HG03571 (cell line): ENCODE measurements around the gene AMBRA1.

Experiments used
- ATAC-seq: cut with Tn5 transposase; IDR thresholded peaks from one replicate; pipeline ENCODE4 v1.9.1; 2021; ENCODE audit not compliant: unreplicated experiment

AMBRA1 gene

DNA sequence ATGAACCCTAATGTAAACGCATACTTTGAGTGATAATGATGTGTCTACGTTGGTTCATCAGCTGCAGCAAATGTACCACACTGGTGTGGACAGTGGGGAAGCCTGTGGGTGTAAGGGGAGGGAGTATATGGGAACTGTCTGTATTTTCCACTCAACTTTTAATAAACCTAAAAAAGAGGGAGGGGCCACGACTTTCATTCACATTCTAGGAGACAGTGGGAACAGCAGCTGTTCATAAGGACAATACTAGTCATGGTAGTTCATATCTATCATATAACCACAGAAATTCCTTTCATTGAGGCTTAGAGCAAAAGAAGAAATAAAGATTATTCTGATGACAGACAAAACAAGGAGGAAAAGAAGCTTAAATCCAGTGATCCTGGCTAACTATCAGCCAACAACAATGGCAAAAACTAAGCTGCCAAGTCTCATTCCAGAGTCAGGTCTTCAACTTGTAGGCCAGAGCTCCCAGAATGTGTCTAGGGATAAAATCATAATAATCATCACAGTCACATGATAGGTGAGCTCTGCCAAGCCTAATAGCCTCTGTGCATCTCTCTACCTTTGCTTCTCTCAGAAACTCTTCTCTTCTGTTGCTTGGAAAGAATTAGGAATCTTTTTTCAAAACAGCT is 142.9 kb downstream of the AMBRA1 start:
- ATAC-seq: no peak

DNA sequence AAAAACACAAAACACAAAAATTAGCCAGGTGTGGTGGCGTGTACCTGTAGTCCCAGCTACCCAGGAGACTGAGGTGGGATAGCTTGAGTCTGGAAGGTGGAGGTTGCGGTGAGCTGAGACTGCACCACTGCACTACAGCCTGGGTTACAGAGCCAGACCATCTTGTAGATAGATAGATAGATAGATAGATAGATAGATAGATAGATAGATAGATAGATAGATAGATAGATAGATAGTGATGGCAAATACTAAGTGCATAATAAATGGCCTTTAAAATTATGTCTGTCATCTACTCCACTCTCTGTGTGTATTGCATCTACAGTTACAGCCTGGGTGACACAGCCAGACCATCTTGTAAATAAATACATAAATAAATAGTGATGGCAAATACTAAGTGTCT is 146.3 kb downstream of the AMBRA1 start:
- ATAC-seq: no peak

DNA sequence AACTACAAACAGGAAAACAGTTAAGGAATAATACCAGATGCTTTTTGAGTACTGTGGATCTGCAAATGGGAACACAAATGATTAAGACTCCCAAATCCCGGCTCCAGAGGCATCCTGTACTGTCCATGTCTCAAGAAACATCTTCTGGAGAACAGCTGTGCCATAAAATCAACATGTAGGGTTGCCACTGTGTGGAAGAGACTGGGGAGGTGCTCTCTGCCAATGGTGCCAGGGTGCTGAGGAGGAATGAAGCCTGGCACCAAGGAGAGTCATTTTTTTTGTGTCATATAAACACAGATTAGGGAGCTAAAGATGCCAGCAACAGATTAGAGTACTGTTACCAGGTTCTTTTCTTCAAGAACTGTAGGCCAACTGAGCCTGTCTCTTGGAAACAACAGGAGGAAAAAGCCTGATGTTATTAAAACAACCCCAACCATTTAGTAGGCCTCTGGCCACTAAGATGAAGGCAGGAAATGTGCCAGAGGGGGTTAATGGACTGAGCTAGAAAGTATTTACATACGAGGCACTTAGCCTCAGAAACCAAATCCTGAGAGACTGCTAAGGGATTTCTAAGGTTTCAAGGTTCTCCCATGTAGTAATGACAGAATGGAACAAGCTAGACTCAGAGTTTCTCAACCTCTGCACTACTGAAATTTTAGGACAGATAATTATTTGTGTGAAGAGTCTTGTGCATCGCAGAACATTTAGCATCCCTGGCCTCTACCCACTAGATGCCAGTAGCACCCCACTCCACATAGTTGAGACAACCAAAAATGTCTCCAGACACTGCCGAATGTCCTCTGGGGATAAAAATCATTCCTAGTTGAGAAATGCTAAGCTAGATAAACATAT is 147.7 kb downstream of the AMBRA1 start:
- ATAC-seq: no peak

DNA sequence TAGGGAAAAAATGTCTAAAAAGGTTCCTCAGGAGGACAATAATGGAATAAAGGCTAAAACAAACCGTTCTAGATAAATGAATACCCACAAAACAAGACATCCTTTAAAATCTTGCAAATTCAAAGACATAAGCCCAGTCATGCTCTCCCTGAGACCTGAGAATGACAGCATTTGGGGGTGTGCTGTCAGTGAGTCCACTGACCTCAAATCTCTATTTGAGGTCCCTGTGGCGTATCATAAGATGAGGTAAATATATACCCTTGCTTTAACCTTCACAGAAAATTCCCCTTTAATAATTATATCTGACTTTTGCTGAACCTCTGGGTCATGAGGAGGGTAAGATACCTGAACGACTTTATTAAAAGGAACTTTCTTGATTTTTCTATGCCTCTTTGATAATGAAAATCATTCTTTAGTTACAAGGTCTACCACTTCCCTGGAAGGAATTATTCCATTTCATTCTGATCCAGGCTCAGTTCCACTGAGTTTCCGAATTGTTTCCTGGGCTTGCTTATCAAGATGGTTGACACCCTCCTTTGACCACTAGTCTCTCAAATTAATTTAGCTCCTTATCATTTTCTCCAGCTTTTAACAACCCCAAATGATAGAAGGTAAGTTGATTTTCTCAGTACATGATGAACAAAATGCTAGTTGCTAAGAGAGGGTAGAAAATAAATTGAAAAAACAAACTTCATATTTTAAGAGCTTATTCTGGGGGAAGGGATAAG is 148.5 kb downstream of the AMBRA1 start:
- ATAC-seq: no peak

DNA sequence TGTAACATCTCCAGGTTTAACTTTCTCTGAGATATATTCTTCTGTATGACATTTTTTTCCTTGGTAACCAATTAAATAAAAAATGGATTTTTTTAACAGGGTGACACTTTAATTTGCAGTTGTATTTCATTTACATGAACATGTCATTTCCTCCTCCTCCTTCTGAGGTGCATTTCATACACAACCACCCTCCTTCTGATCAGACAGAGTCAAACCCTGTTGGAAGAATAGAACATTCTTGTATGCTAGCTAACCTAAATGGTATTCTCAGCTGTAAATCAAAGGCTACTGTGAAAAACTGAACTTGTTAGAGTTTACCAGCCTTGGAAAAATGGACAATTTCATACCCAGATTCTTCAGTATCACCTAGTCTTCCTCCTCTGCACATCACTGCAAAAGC is 149.5 kb downstream of the AMBRA1 start:
- ATAC-seq: no peak

DNA sequence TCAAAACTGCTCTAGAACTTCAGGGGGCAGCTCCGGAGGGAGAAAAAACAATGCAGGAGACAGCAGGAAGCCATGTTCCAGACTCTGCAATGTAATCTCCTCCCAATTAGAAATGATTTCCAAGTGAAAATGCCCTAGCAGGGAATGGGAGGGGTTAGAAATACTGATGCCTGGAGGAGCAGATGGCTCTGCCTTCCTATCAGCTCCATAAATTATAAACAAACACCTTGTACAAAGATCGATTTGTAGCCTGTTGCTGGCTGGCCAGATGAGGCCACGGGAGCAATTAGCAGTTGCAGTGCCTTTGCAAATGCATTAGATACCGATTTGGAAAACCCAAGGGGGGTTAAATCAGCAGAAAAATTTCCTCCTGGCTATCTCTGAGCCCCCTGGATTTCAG is 155.6 kb downstream of the AMBRA1 start:
- ATAC-seq: no peak

DNA sequence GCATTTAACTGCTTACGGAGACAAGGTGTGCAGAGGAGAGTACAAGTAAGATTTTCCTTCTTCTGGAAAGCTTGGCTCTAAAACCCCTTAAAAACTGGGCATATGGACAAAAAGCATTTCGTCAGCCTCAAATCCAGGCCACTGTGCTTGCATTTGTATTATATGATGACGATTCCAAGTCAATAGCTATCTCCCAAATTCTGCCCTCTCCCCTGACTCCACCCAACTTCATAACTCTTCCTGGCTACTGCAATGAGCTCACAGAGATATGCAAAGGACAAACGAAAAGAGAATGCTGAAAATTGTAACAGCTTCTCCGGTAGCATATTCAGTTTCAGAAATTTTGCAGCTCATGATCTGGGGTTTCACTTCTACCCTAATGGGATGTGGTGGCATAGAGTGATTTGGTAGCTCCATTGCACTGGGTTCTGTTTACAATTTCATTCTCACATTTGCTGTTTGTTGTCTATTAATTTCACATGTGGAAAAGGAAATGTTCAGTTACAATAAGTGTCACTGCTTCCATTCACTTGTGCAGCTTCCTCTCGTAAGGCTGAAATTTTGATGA is 156.6 kb downstream of the AMBRA1 start:
- no peak for ATAC-seq

DNA sequence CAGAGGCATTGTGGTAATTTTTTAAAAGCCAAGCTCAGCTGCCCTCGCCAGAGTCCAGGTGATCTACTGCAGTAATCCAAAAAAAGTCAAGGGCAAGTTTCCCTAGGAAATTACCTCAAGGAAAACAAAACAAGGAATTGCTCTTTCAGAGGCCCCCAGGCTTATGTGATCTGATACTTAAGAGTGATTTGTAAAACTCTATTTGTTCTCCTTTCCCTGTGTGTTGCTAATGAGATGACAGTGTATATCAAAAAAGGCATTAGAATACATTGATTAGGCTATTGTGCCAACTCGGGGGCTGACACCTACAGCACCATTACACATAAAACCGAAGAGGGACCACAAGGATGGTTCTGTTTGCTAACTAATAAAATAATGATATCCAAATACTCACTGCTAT is 157.7 kb downstream of the AMBRA1 start:
- no peak for ATAC-seq

DNA sequence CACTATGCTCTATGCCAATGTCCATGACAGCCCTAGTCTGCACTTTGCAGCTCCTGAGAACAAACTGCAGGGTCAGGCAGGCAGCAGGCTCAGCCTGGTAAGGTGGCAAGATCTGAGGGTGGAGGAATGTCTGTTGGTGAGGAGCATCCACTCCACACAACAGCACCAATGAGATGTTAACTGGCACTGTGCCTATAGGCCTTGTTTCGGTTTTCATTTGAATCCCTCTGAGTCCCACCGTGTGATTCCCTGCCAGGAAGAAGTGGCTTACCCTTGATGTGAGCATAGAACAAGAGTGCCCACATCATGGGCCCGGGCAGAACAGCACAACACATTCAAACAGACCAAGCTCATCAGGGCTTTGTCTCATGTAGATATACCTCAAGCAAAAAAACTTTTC is 158.1 kb downstream of the AMBRA1 start:
- no peak for ATAC-seq

DNA sequence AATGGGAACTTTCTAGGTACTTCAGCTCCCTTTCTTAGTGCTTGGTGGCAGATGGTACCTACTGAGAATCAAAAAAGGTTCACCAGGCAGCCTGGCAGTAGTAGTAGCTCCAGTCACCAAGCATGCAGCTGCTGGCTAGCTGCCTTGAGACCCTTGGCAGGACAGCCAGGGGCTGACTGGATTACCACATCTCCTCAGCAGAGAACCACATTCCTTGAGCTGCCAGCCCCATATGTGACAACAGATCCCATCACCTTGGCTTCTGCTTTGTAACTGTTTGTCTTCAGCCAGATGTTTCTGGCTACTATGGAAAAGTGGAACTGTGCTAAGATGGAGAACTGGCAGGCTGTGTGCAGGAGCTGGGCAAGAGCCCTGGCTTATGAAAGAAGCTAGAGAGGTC is 162.6 kb downstream of the AMBRA1 start:
- no peak for ATAC-seq

DNA sequence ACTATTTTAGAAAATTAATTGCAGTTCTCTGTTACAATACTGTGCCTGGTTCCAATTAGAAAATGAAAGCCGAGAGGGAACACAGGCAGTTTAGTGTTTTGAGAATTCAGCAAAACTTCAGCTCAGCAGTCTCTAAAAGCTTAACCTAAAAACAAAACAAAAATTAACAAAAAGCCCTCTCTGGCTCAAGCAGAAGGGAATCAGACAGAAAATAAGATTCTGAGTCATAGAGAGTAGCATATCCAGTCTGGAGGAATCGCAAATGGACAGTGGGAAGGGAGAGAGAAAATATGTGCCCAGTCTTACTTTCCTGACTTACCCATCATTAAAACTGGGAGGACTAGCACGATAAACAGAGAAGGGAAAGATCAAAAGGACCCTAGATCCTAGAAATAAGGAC is 164.1 kb downstream of the AMBRA1 start:
- ATAC-seq: no peak

DNA sequence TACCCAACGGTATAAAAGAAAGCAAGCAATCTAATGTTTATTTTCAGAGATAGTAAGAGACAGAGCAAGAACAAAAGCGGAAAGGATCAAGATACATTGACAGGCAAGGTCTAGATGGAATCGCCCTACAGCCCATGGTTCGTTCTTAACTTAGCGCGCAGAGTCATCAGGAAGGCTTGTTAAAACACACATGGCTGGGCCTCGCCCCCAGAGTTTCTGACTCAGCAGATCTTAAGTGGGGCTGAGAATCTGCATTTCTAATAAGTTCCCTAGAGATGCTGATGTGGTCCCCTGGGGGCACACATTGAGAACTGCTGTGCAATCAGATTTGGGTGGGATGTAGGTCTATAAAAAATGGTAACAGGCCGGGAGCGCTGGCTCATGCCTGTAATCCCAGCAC is 166.5 kb downstream of the AMBRA1 start:
- ATAC-seq: no peak

DNA sequence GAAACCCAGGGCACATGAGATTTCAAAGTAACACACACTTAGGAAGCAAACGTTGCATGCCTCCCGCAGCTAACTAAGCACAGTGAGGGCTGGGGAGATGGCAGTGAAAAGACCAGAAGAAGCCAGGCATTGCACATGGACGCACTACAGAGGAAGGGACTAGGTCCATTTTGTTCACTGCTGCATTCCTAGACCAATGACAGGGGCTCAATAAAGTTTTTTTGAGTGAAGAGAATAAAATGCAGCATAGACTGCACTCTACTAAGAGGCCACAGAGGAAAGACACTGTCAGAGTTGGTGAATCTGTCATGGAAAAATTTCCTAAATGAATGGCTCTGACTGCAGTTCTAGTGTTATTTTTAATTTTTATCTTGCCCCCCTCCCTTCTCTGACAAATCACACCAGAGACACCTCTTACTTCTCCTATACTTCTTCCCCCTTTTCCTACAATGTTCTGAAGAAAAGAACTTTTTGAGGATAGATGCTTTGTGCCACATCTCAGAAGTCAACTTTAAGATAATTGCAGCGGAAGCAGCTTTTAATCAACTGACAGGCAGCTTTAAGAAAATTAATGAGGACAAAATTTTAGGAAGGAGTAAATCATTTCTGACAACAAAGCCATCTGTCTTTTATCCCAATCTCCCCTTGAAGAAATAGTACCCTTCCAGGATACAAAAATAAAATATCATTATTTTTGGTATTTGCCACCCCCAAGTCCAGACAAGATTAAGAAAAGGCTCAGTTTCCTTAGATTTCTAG is 167.4 kb downstream of the AMBRA1 start:
- no peak for ATAC-seq

DNA sequence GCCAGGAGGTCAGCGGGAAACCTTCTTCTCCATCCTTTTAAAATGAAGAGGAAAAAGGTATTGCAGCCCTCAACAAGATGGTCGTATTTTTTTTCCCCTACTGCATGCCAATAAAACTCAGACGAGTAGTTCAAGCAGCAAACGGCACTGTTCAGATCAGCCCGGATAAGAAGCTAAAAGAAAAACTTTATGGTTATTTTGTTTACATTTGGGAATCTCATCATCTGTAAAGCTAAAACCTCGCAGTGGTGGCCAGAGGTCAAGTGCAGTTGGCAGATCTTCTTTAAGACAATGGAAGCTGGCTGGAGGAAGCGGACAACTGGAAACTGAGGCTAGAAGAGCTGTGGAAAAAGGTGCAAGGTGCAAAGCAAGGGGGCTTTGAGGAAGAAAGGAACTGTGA is 171.2 kb downstream of the AMBRA1 start:
- no peak for ATAC-seq

DNA sequence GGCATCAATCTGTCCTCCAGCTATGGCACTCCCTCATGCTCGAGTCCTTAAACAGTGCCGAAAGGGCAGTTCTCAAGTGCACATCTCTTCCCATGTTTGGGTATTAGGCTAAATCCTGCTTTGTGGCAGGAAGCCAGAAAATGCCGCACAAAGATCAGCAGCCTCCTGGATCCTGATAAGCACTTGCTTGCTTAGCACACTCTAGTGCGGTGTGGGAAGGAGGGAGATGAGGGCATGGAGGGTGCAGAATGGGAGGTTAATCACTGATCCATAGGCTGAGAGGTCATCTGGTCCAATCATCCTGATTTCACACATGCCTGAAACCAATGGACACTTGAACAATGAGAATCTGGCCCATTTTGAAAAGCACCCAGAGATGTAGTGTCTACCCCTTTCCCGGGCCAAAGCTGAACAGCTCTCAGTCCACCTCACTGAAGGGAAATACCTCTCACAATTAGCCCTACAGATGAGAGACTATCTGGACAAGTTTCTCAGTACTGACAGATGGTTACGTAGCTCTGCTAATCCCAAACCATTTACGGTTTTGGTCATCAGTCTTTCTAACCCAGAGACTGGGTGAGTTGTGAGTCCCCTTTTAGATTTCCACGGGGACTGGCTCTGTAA is 172.5 kb downstream of the AMBRA1 start:
- no peak for ATAC-seq

DNA sequence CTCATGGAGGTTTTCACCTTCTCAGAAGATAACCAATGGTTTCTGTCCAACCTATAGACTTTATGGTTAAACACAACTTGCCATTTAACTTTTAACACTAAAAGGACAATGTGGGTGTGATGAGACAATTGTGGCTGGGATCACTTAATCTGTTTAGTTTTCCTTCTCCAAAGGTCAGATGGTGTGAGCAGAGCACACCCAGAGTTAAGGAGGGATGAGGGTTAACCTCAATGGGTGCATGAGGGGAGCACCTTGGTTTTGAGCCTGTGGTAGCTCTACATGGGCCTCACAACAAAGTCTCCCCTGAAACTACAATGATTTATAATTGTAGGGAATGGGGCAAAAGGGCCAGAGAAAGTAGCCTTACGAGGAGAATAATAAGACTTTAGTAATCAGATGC is 173.3 kb downstream of the AMBRA1 start:
- no peak for ATAC-seq

DNA sequence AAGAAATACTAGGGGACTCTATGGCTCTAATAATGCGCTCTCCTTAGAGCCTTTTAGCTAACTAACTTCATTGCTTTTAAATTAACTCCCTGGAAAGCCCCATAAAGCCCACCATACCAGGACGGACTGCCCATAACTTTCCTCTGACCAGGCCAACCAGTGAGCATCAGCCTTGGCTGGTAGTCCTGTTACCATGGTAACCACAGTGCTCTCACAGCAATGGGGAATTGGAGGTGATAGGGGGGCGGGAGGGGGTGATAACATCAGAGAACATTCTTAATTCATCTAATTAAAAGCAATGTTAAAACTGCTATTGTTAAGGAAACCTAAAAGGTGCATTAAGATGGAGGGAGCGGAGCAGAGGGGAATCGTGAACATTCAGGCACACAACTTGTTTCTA is 175.1 kb downstream of the AMBRA1 start:
- ATAC-seq: no peak

DNA sequence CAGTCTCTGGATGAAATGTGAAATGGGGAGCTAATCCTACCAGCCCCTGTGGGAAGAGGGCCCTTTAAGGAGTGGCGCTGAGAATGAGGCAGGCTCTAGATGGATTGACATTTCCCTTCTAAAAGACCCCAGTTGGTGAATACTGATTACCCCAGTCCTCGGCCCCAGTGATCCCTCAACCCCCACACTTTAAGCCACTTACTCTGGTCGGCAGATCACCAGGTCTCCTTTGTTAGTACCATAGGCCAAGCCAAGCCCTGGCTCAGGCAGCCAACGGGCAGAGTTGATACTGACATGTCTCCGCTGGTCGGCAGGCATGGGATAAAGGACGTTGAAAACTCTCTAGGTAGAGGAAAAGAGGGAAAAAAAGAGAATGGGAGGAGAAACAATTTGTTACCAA is 176.1 kb downstream of the AMBRA1 start:
- ATAC-seq: no peak

DNA sequence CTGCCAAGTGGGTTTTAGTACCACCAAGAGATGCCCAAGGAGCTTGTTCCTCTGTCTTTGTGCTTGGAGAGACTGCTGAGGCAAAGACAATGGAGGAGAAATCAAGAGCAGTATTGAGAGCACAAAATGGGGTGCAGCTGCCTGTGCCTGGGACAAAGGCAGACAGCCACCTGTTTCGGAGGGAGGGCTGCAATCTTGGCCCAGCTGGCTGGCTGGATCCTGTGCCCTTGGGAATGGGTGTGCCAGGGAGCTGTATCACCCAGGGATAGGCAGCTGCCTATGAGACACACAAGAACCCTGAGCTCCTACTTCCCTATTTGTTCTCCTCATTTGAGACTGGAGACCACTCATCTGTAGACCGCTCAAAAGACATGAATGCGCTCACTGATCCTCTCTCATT is 178.9 kb downstream of the AMBRA1 start:
- no peak for ATAC-seq

DNA sequence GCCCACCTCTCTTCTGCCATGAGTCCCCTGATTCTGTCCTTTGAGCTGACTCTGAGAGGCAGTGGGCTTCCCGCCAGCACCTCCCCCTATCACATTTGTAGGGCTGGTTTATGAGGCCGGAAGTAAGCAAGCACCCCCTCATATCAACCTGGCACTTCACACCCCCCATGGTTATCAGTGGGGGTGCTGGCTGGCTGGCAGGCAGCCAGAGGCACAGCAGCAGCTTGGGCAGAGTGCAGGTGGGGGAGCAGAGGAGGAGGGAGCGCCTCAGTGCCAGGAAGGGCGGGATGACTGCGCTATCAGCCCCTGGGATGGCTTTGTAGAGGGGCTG is 179.4 kb downstream of the AMBRA1 start:
- ATAC-seq: no peak
